Neural cell (in vitro differentiated cells): ENCODE measurements around the gene EXO1.

Experiments
- CTCF ChIP-seq: fragments of 450-650 bp; IDR thresholded peaks from 2 replicates; pipeline ENCODE4 v1.5.1; 2014; ENCODE audit warnings: antibody characterized with exemption, mild to moderate bottlenecking, moderate library complexity; ENCODE audit not compliant: poor library complexity, severe bottlenecking
- POLR2AphosphoS5 ChIP-seq: IDR thresholded peaks from 2 replicates; pipeline ENCODE4 v1.6.1; 2012

DNA sequence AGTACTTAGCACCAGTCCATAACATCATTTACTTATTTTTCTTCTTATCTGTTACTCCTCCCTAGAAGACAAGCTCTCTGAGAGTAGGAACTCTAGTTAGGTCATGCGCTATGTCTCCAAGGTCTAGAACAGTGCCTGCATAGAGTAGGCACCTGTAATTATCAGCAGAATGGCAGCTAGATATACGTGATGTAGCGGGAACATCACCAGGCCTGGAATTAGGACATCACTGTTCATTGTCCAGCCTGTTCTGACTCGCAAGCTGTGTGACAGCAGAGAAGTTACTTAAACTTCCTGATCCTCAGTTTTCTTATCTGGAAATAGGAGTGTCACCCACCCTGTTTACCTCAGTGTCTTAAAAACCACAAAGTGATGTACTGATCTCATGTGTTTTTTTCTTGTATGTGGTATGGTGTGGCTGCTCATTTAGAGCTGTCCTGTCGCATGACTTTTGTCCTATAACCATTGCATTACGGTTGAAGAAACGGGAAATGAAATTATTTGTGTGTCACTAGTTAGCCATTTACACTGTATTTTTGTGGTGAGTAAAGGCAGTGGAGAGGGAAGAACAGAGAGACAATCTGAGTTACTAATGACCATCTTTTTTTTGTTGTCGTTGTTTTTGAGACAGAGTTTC lies 37.1 kb upstream of the EXO1 start:
- no peak for TF ChIP-seq POLR2AphosphoS5
- TF ChIP-seq CTCF, result no peak
